NCI-H2196 (cell line): Measurements from ENCODE around the gene CDK17.
"Not testable (repeated sequence)": the region's sequence is repeated elsewhere in the genome, so short reads cannot be mapped to it uniquely, and the experiment has no call there.

Source experiments
- DNase-seq: peaks from one replicate; lab custom pipeline; 2025; ENCODE audit not compliant: unreplicated experiment; lab: John Stamatoyannopoulos, UW

Gene CDK17

DNA sequence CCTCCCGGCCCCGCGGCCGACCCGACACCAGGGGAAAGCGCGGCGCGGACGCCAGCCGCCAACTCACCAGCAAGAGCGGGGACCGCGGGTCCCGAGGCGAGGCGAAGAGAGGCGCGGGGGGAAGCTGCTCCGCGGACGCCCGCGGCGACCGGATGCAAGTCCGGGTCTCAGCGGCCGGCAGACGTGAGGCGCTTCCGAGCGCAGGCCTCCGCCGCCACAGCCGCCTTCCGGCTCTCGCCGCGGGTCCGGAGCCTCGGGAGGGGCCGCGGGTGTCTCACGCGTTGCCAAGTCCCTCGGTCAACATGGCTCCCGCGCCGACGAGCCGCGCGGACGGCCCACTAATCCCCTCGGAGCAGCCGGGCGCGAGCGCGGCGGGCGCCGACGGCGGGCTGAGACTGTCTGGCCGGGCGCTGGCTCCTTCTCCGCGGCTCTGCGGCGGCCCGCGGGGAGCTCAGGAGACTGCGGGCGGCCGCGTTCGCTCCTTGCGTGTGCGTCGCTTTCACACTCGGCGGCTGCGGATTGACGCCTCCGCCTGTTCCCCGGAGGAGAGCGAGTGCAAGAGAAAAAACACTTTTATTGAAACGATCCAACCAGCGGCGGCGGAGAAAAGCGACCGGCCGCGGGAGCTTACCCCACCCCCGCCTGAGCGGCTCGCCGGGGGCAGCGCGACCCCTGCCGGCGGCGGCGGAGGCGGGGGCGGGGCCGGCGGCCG, at the start of gene CDK17:
CDK17 (minus strand) TSS at position 521 of the 712 bp plus-strand sequence. CDS start 65,603 bp downstream, outside the sequence.
- DNase-seq: peak; percentile 75

DNA sequence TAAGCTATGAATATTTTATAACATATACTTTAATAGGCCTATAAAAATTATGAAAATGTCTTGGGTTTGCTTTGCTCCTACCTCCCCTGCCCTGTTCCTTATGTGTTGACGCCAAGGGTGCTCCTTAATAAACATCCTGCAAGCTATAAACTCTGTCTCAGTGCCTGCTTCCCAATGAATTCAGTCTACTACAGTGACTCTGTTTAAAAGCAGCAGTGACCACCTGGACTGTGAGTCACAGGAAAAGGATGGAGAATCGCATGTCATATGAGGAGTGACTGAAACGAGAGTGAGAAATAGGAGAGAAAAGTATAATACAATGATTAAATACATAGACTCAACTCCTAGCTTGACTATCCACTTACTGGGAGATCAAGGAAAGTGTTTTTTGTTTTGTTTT, 48.1 kb upstream of the CDK17 start:
- no peak for DNase-seq

DNA sequence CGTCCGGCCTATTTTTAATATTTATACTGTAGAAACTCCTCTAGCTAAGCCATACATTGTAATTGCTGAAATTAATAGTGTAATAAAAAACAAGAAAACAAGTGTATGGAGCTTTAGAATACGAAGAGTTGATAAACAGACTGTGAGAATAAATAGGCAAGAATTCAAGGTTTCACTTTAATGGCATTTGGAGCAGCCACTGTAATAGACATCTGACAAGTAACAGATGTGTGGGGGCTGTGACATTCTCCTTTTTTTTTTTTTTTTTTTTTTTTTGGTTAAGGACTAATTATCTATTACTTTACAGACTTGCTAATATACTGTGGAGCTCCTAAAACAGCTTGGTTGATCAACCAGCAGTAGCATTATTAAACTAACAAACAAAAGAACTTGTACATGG, 47.0 kb upstream of the CDK17 start:
- no peak for DNase-seq

DNA sequence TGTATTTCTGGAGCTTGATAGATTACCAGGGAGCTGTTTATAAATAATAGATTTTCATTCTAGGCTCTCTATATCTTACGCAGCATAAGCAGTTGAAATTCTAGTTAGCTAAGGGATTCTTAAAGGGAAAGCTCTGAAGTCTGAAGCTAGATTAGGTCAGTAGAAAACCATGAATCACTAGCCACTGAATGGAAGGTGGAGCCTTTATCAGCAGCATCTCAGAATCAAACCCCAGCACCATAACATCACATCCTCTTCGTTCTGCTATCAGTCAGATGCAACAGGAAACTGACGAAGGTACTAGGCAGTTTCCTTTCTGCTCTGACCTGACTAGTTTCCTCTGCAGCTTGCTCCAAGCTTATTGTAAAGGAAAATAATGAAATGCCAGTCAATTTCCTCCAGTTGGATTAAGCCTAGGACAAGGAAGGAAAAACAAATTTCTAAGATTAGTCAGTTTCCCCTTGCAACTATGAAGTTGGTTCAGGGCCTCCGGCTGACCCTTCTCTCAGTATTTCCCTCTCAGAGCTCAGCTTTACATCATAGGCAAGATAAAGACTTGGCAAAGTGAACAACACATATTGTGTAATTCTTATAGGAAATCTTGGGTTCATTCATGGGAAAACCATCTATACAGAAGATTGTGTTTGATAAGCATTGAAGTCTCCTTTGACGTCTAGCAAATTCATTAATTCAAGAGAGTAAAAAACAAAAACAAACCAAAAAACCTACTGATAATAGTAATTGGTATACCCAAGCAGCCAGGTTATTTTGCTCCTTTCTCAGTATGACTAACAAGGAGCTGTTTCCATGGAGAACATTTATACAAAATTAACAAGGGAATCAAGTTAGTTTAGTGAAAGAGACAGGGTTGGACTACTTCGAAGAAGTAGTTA, 45.7 kb upstream of the CDK17 start:
- no peak for DNase-seq

DNA sequence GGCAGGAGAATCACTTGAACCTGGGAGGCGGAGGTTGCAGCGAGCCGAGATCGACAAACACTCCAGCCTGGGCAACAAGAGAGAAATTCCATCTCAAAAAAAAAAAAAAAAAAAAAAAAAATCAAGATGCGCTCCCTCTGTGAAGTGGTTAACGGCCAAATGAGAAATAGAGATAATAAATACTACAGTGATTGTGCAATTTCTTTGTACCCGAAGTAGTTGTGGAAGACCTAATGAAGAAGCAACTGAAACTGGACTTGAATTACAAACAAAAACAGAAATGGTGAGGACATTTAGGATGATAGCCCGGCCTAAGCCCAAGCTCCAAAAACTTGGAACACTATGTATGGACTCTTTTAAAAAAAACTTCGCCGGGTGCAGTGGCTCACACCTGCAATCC, 44.2 kb upstream of the CDK17 start:
- DNase-seq: no peak

DNA sequence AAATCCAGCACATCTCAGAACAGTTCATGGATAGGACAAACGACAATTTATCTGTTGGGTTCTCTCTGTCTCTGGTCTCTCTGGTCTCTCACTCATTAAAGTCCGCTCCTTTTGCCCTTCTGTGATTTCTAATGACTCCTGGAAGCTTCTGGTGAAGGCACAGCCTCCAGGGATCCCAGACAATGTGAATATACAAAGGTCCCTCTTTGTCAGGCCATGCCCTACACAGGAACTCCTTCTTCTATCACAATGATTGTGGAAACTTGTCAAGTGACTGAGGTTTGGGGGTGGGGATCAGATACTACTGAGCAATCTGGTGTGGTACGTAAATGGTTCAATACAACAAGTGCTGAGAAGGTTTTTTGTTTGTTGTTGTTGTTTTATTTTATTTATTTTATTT, 42.7 kb upstream of the CDK17 start:
- DNase-seq: no peak

DNA sequence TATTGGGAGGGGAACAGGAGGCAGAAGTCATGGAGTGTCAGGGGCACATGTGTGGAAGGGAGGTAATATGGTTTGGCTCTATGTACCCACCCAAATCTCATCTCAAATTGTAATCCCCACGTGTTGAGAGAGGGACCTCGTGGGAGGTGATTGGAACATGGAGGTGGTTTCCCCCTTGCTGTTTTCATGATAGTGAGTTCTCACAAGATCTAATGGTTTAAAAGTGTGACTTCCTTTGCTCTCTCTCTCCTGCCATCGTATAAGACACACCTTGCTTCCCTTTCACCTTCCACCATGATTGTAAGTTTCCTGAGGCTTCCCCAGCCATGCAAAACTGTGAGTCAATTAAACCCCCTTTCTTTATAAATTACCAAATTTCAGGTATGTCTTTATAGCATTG, 41.6 kb upstream of the CDK17 start:
- DNase-seq: no peak

DNA sequence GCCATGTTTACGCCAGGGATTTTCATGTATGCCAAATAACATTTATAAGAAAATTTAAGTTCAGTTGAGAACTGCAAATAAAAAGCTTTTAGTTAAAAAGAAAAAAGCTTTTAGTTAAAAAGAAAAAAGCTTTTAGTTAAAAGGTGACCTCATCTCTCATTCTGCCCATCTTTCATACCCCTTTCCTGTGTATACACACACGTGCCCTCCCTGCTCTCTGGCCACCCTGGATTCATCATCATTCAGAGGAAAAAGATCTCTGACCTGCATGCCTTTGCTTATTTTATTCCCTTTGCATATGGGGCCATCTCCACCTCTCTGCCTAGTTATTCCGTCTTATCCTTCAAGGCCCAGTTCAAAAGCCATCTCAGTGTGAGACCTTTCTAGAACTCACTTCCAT, 38.1 kb upstream of the CDK17 start:
- DNase-seq: no peak

DNA sequence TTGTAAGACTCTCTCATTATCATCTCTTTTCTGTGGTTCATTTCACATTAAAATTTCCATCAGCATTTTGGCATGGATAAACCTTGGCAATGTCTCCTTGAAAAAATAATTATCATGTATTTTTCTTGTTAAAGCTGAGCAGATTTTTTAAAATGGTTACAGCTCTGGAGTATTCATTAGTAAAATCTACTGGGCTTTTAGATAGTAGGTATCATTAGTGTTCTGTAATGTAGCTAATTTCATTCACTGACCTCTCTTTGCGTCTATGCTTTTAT, 36.9 kb upstream of the CDK17 start:
- DNase-seq: no peak

DNA sequence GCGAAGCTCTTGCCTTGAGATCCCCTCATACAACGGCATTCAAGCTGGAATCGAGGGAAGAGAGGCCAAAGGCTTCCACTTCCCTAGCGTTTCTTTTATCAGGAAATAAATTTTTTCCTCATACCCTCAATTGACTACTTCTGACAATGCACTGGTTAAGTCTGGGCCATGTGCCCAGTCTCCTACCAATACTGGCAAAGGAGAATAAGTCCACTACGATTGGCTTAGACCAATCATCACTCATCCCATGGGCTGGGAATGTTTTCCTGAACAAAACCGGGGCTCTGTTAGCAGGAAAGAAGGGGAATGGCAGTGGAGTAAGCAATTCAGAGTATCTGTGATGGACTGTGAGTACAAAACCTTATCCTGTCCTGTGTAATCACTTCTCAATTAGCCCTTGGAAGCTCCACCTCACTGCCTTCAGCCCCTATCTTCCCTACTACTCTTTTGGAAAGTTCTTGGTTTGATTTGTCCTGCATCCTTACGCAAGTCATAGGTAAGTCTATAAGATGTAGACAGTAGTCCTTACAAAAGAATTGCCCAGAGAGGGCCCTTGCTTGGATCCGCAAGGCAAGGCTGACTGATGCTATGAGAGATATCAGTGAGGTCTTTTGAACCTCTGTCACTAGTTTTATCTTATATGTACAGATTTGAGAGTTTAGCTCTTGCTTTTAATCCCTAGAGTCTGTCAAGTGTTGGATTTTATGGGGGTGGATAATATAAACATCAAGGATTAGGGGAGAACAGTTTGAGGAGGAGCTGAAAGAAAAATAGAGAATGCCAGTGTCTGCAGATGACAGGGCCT, 36.3 kb upstream of the CDK17 start:
- DNase-seq: no peak

DNA sequence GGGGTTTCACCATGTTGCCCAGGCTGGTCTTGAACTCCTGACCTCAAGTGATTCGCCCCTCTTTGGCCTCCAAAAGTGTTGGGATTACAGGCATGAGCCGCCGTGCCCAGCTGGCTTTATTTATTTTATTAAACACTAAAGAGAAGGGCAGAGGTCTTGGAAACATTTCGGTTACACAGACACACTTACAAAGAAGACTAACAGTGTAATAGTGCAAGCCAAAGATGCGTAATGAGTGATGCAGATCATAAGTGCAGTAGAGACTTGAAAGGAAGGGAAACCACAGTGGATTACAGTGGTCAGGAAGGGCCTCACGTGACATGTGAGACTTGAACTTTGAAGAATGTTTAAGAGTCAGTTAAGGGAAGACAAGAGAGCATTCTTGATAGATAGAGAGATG, 33.9 kb upstream of the CDK17 start:
- DNase-seq: no peak

DNA sequence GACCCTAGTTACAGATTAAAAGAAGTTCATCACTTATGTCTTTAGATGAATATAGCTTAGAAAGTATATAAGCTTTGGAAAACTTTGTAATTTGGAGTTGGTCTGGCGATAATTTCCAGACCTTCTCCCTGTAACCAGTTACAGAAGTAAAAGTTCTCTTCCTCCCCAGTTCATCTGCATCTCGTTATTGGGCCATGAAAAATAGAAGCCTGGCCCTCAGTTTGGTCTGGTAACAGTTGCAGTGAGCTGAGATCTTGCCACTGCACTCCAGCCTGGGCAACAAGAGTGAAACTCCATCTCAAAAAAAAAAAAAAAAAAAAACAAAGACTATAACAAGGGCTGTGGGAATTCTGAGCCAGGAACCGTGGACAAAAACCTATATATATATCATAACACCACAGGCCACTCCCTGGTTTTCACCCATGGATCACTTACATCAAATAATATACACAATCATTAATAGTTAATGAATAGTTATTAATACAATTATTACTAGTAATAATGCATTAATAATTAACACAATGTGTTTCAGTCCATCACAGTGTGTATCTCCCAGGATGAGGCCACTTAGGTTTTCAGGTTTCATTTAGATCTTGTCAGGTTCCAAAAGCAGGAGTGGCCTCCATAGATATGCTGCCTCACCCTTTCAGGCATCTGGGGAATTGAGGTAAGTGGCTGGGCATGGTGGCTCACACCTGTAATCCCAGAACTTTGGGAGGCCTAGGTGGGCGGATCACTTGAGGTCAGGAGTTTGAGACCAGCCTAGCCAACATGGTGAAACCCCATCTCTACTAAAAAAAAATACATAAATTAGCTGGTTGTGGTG, 32.5 kb upstream of the CDK17 start:
- not testable (repeated sequence) for DNase-seq

DNA sequence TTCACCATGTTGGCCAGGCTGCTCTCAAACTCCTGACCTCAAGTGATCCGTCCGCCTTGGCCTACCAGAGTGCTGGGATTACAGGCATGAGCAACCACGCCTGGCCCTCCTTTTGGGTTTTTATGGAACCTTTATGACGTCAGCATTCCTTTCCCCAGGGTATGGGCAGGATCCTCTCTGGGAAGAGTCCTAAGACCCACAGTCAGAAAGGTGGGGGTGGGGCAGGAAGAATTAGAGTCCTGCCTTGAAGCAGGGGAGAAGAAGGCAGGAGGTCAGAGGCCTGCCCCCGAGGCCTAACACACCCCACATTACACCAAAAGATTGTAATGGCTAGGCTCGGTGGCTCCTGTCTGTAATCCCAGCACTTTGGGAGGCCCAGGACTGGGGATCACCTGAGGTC, 30.8 kb upstream of the CDK17 start:
- no peak for DNase-seq

DNA sequence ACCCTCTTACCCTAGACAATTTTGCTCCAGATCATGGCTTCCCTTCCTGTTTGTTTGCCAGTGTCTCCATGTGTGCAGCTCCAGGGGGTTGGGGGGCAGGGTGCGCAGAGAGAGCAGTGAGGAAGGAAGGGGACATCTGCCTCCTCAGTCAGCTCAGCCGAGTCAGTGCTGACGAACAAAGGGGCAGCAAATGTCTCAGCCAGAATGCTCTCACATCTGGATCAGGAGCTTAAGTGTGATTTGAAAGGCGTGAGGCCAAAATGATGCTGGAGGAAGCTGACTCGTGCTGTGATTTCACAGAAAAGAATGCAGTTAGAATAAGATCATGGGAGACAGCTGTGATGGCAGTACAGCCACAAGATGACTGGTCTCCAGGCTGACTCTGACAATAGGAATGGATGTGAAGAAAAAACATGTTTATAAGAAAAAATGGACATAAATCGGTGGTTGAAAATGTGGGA, 27.1 kb upstream of the CDK17 start:
- no peak for DNase-seq

DNA sequence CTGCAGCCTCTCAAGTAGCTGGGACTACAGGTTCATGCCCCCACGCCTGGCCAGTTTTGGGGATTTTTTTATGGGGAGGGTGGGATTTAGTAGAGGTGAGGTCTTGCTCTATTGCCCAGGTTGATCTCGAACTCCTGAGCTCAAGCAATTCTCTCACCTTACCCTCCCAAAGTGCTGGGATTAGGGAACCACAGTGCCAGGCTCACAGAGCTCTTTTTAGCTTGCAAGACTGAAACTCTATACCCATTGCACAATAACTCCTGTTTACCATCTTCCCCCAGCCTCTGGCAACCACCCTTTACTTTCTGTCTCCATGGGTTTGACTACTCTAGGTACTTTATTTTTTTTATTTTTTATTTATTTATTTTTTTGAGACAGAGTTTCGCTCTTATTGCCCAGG, 25.7 kb upstream of the CDK17 start:
- peak; percentile 17 for DNase-seq

DNA sequence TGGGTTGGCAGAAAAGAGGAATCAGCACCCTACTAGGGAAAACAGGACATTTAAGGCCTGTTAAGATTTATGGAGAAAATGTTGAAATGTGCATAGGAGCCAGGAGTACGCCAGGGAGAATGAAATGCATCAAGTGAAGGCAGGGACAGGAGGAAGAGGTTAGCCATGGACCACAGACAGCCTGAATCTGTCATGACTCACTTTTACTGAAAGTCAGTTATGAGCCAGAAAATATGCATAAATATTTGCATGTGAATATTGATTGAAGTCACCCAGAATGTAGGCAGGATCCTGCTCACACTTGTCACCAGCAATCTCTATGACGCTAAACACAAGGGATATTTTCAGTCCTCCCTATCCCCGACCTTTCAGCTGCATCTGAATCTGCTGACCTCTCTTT, 25.1 kb upstream of the CDK17 start:
- no peak for DNase-seq

DNA sequence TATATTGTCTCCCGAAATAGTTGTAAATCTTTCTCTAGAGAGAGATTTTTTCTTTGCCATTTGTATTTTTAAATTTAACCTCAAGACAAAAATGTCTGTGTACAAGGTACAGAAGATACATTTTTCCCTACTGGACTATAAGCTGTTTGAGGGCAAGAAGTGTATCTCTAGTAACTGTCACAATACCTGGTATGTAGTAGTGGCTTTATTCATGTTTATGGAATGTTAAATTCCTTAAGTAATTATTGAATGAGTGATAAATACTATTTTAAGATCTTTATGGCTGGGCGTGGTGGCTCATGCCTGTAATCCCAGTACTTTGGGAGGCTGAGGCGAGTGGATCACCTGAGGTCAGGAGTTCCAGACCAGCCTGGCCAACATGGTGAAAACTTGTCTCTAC, 24.4 kb upstream of the CDK17 start:
- DNase-seq: no peak

DNA sequence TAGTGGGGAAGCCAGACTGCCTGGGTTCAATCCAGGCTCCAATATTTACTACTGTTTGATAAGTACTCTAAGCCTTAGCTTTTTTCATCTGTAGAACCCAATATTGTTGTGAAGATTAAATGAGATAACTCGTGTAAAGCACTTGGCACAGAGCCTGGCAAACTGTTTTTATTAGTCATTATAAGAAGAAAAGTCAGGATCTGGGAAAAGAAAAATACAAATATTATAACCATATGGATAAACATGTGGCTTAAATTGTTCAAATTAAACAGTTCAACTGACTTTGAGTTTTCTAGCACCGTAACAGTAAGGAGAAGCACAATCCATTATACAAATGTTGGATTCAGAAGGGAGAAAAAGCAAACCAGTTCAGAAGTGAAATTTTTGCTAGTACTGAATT, 22.0 kb upstream of the CDK17 start:
- no peak for DNase-seq

DNA sequence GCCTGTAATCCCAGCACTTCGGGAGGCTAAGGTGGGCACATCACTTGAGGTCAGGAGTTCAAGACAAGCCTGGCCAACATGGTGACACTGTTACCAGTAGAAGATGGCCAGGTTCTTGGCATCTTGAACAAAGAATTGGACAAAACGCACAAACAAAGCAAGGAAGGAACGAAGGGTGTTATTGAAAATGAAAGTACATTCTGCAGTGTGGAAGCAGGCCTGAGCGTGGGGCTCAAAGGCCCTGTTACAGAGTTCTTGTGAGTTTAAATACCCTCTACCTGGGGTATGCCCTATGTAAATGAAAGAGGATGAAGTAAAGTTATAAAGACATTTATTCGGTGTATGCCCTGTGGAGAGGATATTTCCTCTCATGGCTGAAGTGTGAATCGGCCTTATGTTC, 20.8 kb upstream of the CDK17 start:
- DNase-seq: no peak

DNA sequence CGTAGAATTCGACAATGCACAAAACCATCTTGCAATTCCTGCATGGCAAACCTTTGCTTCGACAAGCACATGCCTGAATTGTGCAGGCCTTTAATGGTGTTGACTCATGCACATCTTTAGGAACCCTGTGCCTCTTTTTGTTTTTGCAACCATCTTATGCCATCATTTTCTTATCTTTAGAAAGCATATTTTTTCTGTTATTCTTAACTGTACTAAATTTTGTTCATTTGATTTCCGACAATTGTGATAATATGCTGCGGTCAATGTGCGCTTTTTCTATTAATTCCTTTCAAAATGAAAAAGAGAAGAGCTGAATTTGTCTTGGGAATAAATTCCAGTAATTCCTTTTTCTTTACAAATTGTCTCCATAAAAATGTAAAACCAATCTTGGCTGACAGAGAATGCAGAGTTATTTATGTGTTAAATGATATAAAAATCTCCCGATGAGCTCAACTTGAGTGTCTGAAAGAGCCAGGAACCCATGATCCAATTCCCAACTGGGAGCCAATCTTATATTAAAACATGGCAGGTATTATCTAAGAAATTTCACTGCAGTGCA, 20.1 kb upstream of the CDK17 start:
- no peak for DNase-seq
